Measurements from ENCODE around the gene BICRA. TPM values are rescaled to one million over a fixed set of nuclear protein-coding genes. Genes with fewer than 3 reads are reported as not detected.

BICRA gene
- total and polyA plus RNA-seq, 2 of the 8 experiments (the other 6 are each of a cell fraction or from before 2014, with no cell fraction given) = 1.5 to 29.2 TPM

- peaks cover 0 to 4% (median 0%) of the 10 kb centered on the region in 4 experiments; a peak in 1 of 7 replicates for H3K4me1 ChIP-seq (replicated peaks in 1 of 4; ENCODE audit: control insufficient read depth in 3 of 4, insufficient read depth in 4 of 4, low read length in 3 of 4)
- no peaks in the 10 kb centered on the region; a peak in 1 of 4 replicates for H3K79me2 ChIP-seq (ENCODE audit: control insufficient read depth in 1 of 2, insufficient read depth in 2 of 2, low read length in 2 of 2)
- POLR2A ChIA-PET (ENCODE audit: partially characterized antibody) = interaction anchor here (0.9 kb wide), 1 partner anchor 202 kb away, joined by 3 read pairs; no protein-coding TSS in a partner anchor
- no peak overlapping the region for H3K9ac ChIP-seq (replicated peaks in 1 of 4; ENCODE audit: extremely low read depth in 1 of 4, low read depth in 3 of 4, low read length in 3 of 4)
- H3K36me3 ChIP-seq (ENCODE audit: control insufficient read depth in 2 of 4, insufficient read depth in 4 of 4, low read length in 3 of 4) = peaks cover 4 to 9% (median 6%) of the 10 kb centered on the region in 4 experiments
- no peak overlapping the region for H2AK5ac ChIP-seq (ENCODE audit: low read depth, low read length)
- H3K27ac ChIP-seq (ENCODE audit: low read depth, low read length) = no peak overlapping the region
- H3K23ac ChIP-seq (ENCODE audit: insufficient read length) = no peak overlapping the region
- H2AFZ ChIP-seq (ENCODE audit: low read length) = no peak overlapping the region
- H2BK5ac ChIP-seq (ENCODE audit: low read depth, low read length) = no peak overlapping the region
- H3K14ac ChIP-seq (ENCODE audit: insufficient read length) = no peak overlapping the region
- no peak overlapping the region for H4K91ac ChIP-seq (replicated peaks; ENCODE audit: insufficient read length, low read length)
- DNase-seq (ENCODE audit: low read depth in 1 of 2, low spot score in 2 of 2) (no peak), FAIRE-seq (no peak)
- H2BK12ac ChIP-seq (ENCODE audit: low read depth, low read length) = no peak overlapping the region
- H4K5ac ChIP-seq (ENCODE audit: insufficient read length, low read depth, low read length) = no peak overlapping the region
- H3K79me1 ChIP-seq (ENCODE audit: low read depth, low read length) = peaks cover 5% of the 10 kb centered on the region
- no peak overlapping the region for H3K4ac ChIP-seq (replicated peaks; ENCODE audit: insufficient read length, low read depth, low read length)
- no peak overlapping the region for H2BK20ac ChIP-seq (ENCODE audit: low read length)
- no peak overlapping the region for H2BK15ac ChIP-seq (ENCODE audit: low read length)
- 90% methylated on average over 5 of the region's 5 CpGs; no CpG with 5 or more reads in 1 of the 2 experiments for WGBS, 2 experiments (ENCODE audit: extremely low coverage in 1 of 2, insufficient coverage in 1 of 2, insufficient read length in 1 of 2, insufficient replicate concordance in 2 of 2, low coverage in 1 of 2, low lambda C conversion rate in 2 of 2, missing lambda C conversion rate in 1 of 2)
- peaks cover 0 to 7% of the 10 kb centered on the region in 2 experiments for H4K20me1 ChIP-seq (replicated peaks in 1 of 2; ENCODE audit: control insufficient read depth in 1 of 2, insufficient read depth in 2 of 2, low read length in 2 of 2)
- no peak overlapping the region for H3K56ac ChIP-seq (replicated peaks; ENCODE audit: insufficient read length, low read depth, low read length)
- no peak overlapping the region for H4K8ac ChIP-seq (ENCODE audit: extremely low read depth, insufficient read depth, low read length)
- H3K18ac ChIP-seq (ENCODE audit: extremely low read depth, low read length) = no peak overlapping the region
- H3K4me2 ChIP-seq (ENCODE audit: insufficient read depth in 1 of 2, low read depth in 2 of 2, low read length in 2 of 2) = no peak overlapping the region
- no peaks in the 10 kb centered on the region for H3K23me2 ChIP-seq (ENCODE audit: low read depth, low read length)
- no peaks in the 10 kb centered on the region for H3K27me3 ChIP-seq (replicated peaks in 1 of 4; ENCODE audit: control insufficient read depth in 3 of 4, extremely low read depth in 1 of 4, insufficient read depth in 3 of 4, low read length in 3 of 4)
- no peaks in the 10 kb centered on the region for H3K9me3 ChIP-seq (ENCODE audit: insufficient read depth in 2 of 2, low read depth in 1 of 2, low read length in 1 of 2)
- no peak overlapping the region for H3K4me3 ChIP-seq (ENCODE audit: extremely low read depth in 1 of 4, insufficient read depth in 2 of 4, low read depth in 3 of 4, low read length in 4 of 4)
- CTCF ChIA-PET (ENCODE audit: partially characterized antibody) = interaction anchor here (0.9 to 1.7 kb wide), 6 partner anchors 8 to 222 kb away, joined by 3 to 5 read pairs (median 3); no protein-coding TSS in a partner anchor
- H2BK120ac ChIP-seq (replicated peaks; ENCODE audit: low read depth, low read length) = no peak overlapping the region
- TF ChIP-seq PHF8 (conservative IDR thresholded peaks at IDR 0.05; ENCODE audit: low read depth, low read length) (no peak), BCL11A (IDR thresholded peaks at IDR 0.05; ENCODE audit: low read depth in 2 of 2, low read length in 2 of 2) (no peak), ZNF274 (IDR thresholded peaks at IDR 0.05; ENCODE audit: borderline replicate concordance, extremely low read depth, low read length) (no peak), FOSL1 (IDR thresholded peaks at IDR 0.05; ENCODE audit: insufficient read depth, low read depth, low read length) (no peak), YY1 (IDR thresholded peaks at IDR 0.05; ENCODE audit: low read depth, low read length) (no peak), CEBPB (IDR thresholded peaks at IDR 0.05; ENCODE audit: low read depth, low read length) (no peak), EP300 (IDR thresholded peaks at IDR 0.05; ENCODE audit: borderline replicate concordance in 1 of 2, low read depth in 2 of 2, low read length in 2 of 2) (no peak), MAFK (IDR thresholded peaks at IDR 0.05; ENCODE audit: low read depth, low read length) (no peak), NANOG (IDR thresholded peaks at IDR 0.05; ENCODE audit: insufficient read depth, low read depth, low read length, poor library complexity, severe bottlenecking) (no peak), CTBP2 (IDR thresholded peaks at IDR 0.05; ENCODE audit: borderline replicate concordance, insufficient read depth, insufficient read length, low read length) (no peak), JUND (IDR thresholded peaks at IDR 0.05; ENCODE audit: low read length) (no peak), SIX5 (IDR thresholded peaks at IDR 0.05; ENCODE audit: low read depth, low read length) (no peak)
- TF ChIP-seq, protein P1, sequence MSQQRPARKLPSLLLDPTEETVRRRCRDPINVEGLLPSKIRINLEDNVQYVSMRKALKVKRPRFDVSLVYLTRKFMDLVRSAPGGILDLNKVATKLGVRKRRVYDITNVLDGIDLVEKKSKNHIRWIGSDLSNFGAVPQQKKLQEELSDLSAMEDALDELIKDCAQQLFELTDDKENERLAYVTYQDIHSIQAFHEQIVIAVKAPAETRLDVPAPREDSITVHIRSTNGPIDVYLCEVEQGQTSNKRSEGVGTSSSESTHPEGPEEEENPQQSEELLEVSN (IDR thresholded peaks at IDR 0.05) = no peak
Measured at GRCh38 chr19:47691090-47691489, 82.2 kb downstream of the BICRA start.

All from H1 (cell line).